ENCODE data around the gene DCAKD. TPM values are rescaled to one million over a fixed set of nuclear protein-coding genes. Genes with fewer than 3 reads are reported as not detected.

The DCAKD gene
- 5.0 TPM for total RNA-seq

- DNase-seq (ENCODE audit: low spot score in 2 of 2) = peak; percentile 82 to 98
- intact Hi-C loops (cut with DNase I) = loop anchor here (1.0 to 2.0 kb wide), 4 partner anchors 10 to 266 kb away; partner anchors contain the start of genes MAP3K14, NMT1 and PLCD3
- Histone ChIP-seq H3K36me3 (no peaks in the 10 kb centered on the region), H3K9me3 (no peaks in the 10 kb centered on the region), H3K4me1 (peaks cover 8 to 17% of the 10 kb centered on the region in 2 donors), H3K27me3 (no peaks in the 10 kb centered on the region), H3K4me3 (peak within 1 kb of the TSS; percentile 61 to 67), H3K27ac (peak within 1 kb of the TSS; percentile 92 to 94)
- peak in 1 of 3 experiments; percentile 17 for TF ChIP-seq CTCF (IDR thresholded peaks at IDR 0.05)
Measured at GRCh38 chr17:45051060-45051719, at the start of gene DCAKD. DCAKD (minus strand) TSS chr17:45051632; CDS start chr17:45034885, 16,747 bp downstream.

DNA sequence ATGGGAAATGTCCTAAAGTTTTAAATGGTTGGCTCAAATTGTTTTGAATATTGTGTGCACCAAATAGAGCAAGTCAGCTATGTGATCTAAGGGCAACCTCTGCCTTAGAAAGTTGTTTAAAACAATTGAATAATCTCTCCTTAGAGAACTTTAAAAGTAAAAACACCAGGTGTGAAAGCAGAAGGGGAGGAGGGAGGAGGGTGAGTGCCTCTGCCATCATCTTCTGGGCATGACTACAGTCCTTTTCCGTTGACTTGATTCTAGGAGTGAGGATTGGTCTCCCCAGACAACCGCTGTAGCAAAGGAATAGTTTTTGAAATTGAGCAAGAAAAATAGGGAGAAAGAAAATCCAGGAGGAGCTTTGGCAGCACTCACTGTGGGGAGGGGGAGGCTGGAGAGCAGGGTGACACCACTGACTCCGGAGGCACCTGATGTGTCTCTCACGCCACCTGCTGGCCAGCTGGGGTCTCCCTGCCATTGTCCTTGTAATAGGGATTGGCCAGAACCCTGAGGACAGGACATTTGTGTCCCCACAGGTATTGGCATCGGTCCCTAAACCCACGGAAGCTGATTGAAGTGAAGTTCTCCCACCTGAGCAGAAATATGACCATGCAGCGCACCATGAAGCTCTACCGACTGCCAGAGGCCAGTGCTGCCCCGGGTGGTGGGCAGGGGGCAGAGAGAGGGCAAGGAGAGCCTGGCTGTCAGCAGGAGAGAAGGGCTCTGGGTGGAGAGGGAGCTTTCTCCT, 47.6 kb upstream of the DCAKD start:
- peak; percentile 85 to 96 (median 91) for TF ChIP-seq CTCF (IDR thresholded peaks at IDR 0.05)
- no peaks in the 10 kb centered on the region for H3K9me3 ChIP-seq
- peaks cover 16 to 45% of the 10 kb centered on the region in 2 donors for H3K4me1 ChIP-seq
- intact Hi-C loops (cut with DNase I) = loop anchor here (1.0 to 5.0 kb wide), 5 partner anchors 34 to 178 kb away; partner anchors contain the start of genes C1QL1, DCAKD and PLCD3
- peaks cover 79 to 84% of the 10 kb centered on the region in 2 donors for H3K36me3 ChIP-seq
- H3K27me3 ChIP-seq = no peaks in the 10 kb centered on the region
- peak overlapping the region; percentile 64 to 80 for H3K27ac ChIP-seq
- peak; percentile 63 to 97 for DNase-seq (ENCODE audit: low spot score in 2 of 2)
- peak overlapping the region in 1 of 2 donors; percentile 9 for H3K4me3 ChIP-seq

- H3K9me3 ChIP-seq = no peaks in the 10 kb centered on the region
Measured at GRCh38 chr17:45098081-45098868, 46.8 kb upstream of the DCAKD start.

GRCh38 chr17:45096926-45097325, 45.5 kb upstream of the DCAKD start:
- Histone ChIP-seq H3K27ac (peak overlapping the region; percentile 64 to 94), H3K4me1 (peaks cover 27 to 59% of the 10 kb centered on the region in 2 donors), H3K4me3 (no peak overlapping the region), H3K36me3 (peaks cover 69 to 70% of the 10 kb centered on the region in 2 donors), H3K9me3 (no peaks in the 10 kb centered on the region), H3K27me3 (no peaks in the 10 kb centered on the region)
- no peak for DNase-seq (ENCODE audit: low spot score in 2 of 2)
- TF ChIP-seq CTCF (IDR thresholded peaks at IDR 0.05) = no peak
- intact Hi-C loops (cut with DNase I) = loop anchor here (5.0 kb wide), 1 partner anchor 130 kb away; the partner anchor contains the start of gene C1QL1

More at GRCh38 chr17:45098081-45098868, 46.8 kb upstream of the DCAKD start:
- no peak for TF ChIP-seq CTCF (IDR thresholded peaks at IDR 0.05)
- intact Hi-C loops (cut with DNase I) = loop anchor here (2.0 to 5.0 kb wide), 4 partner anchors 35 to 177 kb away; partner anchors contain the start of genes C1QL1, DCAKD and PLCD3
- Histone ChIP-seq H3K36me3 (peaks cover 76 to 78% of the 10 kb centered on the region in 2 donors), H3K27ac (peak overlapping the region; percentile 64 to 80), H3K27me3 (no peaks in the 10 kb centered on the region), H3K4me1 (peaks cover 23 to 53% of the 10 kb centered on the region in 2 donors), H3K4me3 (peak overlapping the region in 1 of 2 donors; percentile 9)
- DNase-seq (ENCODE audit: low spot score in 2 of 2) = no peak

DNA sequence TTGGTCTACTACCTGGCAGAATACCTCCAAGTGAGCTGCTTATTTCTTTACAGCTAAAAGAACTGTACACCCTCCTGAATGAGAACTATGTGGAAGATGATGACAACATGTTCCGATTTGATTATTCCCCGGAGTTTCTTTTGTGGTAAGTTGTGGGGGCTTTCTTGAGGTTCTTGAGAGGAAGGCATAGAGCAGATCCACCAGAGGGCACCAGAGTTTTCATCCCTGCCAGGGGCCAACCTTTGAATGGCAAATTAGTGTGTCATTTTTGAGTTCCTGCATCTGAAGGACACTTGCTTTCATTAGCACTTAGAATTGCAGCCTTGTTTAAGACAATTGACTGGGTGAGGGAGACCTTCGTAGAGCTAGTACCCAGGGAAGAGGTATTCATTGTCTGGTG, 44.7 kb upstream of the DCAKD start:
- peak; percentile 17 to 45 (median 18) for TF ChIP-seq CTCF (IDR thresholded peaks at IDR 0.05)
- no peaks in the 10 kb centered on the region for H3K9me3 ChIP-seq
- peak overlapping the region; percentile 64 to 94 for H3K27ac ChIP-seq
- intact Hi-C loops (cut with DNase I) = loop anchor here (5.0 kb wide), 1 partner anchor 129 kb away; the partner anchor contains the start of gene C1QL1
- DNase-seq (ENCODE audit: low spot score in 2 of 2) = no peak
- peaks cover 66 to 67% of the 10 kb centered on the region in 2 donors for H3K36me3 ChIP-seq
- no peaks in the 10 kb centered on the region for H3K27me3 ChIP-seq
- H3K4me3 ChIP-seq = no peak overlapping the region
- peaks cover 30 to 65% of the 10 kb centered on the region in 2 donors for H3K4me1 ChIP-seq

All from ascending aorta (tissue), 2 donors.